Measurements from ENCODE around the gene PLEKHA1.
A peak's percentile ranks its signal among the peaks of the same experiment; 100 is the strongest.

Gene PLEKHA1

DNA sequence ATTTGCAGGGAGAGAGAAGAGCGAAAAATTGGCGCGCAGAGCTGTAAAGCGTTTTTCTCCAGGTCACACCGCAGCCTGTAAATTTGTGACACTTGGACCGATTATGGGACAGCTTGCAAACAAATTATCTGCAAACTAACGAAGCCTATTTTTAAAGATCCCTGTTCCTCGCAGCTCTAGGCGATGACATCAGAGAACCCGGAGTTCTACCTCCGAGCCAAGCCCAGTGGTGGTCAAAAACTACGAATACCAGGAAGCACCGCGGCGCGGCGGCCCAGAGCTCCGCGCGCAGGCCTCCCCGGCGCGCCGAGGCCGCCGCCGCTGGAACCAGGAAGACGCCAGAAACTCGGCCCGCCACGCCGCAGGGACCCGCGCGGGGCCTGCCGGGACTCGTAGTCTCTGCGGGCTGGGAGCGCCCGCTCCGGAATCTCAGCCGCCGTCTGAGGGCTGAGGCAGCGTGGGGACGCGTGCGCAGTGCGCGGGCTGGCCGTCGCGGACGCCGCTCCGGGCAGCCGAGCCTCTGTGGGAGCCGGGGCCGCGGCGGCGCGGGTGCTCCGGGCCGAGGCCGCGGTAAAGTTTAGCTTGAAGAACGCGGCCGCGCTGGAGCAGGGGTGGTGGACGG lies at the start of gene PLEKHA1:
PLEKHA1 (plus strand) TSS at position 472 of the 622 bp plus-strand sequence. CDS start 18,493 bp downstream, outside the sequence.
- peak; percentile 78 for DNase-seq

DNA sequence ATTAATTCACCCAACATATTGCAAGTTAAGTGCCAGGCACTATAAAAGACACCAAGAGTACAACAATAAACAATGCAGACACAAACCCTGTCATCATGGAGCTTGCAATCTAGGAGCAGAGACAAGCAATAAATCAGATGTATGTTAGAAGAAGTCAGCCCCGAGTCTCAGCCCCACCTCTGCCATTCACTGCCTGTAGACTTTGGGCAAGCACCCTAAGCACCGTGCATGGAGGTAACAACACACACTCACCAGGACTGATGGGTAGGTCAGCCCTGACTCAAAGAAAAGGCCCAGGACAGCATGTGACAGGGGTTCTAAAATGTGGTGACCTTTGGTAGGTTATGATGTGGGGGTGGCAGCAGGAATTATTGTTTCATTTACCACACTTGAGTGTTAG lies 49.3 kb upstream of the PLEKHA1 start:
- no peak for DNase-seq

DNA sequence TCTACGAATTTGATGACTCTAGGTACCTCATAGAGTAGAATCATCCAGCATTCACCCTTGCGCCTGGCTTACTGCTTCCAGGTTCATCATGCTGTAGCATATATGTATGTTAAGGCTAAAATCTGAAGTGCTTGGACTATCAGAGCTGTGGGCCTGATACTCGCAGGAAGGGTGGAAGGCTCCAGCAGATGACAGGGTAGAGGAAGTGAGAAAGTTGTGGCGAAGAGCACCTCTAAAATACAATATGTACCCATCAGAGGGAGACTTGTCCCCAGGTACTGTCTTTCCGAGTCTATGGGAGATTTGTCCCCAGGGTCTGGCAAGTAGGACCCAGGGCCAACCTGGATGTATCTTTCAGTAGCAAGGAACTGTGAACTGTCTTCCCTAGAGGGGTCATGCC lies 48.1 kb upstream of the PLEKHA1 start:
- DNase-seq = no peak

DNA sequence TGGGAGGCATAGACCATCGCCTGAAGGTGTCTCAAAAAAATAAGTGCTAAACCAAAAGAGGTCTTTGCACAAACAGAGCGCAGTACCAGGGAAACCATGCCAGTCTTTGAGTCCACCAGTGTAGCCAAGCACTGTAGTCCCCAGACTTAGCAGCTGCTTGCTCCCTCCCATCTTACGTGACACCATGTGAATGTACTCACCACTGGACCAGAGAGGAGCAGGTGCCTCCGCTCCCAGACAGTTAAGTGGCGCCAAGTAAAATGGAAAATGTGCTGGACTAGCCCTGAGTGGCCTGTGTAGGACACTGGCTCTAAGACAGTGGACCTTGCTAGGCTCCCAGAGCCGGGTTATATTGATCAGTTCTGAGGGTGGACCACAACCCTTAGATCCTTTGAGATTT lies 47.7 kb upstream of the PLEKHA1 start:
- no peak for DNase-seq

DNA sequence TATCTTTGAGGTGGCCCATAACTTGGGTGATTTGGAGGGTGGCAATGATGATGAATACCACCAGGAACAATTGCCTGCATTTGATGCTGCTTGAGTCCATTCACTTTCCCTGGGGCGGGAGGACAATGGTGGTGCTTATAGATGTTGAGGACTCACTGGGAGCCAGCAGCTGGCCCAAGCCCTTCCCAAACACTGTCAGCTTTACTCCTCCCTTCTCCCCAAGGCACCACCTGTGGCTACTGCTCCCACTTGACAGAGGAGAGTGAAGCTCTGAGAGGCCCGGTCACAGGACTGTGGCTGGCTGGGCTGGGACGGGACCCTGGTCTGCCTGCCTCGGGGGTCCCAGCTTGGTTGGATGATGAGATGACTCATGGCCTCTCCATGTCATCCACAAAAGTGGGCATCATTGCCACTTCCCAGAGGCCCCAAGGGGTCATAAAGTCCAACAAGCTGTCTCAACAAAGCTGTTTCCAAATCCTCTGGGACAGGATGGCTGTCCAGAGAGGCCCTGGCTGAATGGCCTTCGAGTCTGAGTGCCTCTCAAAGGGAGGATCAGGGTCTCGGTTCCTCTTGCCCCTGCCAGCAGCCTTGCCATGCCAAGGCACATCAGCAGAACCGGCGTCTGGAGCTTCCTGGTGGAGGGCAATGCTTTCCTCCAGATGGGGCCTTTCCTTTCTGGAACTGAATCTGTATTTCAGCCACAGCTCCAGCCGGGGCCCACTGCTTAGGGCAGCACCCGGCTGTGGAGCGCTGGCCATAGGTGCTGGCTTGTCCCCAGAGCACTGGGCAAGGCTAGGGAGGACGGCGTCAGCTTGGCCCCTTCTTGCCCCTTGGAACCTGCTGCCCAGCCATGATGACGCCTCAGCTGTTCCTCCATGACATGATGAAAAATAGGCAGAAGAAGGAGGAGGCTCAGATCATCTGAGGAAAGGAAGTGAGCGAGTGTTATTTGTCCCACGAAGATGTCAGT lies 47.0 kb upstream of the PLEKHA1 start:
- no peak for DNase-seq

DNA sequence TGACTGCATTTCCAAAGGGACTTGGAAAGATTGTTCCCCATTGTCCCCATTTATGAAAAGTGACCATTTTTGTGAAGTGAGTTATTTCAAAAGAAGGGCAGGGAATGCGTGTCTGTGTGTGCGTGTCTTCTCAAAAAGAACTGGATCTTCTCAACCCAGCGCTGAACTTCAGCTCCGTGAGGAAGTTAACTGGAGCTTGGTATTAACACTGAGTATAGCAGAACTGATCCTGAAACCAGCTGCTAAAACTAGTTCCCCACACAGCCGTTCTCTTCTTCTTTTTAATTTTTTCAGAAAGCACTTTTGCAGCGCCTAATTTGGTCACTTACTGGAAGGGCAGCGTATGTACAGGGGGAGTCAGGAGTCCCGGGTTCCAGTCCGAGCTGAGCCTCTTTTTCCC lies 45.8 kb upstream of the PLEKHA1 start:
- no peak for DNase-seq

DNA sequence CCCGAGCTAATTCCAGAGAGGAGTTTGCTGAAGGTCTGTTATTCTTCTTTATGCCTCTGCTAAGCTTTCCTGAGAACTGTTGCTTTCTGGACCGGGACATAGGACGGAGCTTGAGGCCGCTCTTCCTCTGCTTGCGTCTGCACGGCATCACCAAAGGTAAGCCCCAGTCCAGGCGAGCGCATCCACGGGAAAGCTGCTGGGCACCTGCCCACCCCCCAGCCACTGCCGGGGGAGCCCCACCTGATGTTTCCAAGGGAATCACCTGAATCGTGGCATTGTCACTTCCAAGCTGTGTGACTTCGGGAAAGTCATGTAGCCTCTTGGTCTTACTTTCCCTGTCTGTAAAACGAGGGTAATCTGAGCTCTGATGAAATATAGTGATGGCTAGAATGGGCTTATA lies 45.1 kb upstream of the PLEKHA1 start:
- no peak for DNase-seq

DNA sequence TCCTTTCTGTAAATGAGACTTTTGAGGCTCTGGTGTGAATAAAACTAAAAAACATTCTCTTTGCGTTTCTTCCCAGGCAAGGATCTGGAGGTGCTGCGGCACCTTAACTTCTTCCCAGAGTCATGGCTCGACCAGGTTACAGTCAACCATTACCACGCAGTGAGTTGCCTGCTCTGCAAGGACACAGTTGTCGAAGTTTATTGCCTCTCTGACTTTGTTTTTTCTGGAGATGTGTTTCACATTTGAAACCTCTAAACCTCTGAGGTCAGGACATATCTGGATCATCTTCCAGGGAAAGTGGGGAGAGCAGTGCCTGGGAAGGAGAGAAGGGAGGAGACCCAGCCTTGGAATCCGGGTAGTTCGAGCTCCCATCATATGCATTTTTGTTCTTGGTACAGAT lies 43.4 kb upstream of the PLEKHA1 start:
- DNase-seq = no peak

DNA sequence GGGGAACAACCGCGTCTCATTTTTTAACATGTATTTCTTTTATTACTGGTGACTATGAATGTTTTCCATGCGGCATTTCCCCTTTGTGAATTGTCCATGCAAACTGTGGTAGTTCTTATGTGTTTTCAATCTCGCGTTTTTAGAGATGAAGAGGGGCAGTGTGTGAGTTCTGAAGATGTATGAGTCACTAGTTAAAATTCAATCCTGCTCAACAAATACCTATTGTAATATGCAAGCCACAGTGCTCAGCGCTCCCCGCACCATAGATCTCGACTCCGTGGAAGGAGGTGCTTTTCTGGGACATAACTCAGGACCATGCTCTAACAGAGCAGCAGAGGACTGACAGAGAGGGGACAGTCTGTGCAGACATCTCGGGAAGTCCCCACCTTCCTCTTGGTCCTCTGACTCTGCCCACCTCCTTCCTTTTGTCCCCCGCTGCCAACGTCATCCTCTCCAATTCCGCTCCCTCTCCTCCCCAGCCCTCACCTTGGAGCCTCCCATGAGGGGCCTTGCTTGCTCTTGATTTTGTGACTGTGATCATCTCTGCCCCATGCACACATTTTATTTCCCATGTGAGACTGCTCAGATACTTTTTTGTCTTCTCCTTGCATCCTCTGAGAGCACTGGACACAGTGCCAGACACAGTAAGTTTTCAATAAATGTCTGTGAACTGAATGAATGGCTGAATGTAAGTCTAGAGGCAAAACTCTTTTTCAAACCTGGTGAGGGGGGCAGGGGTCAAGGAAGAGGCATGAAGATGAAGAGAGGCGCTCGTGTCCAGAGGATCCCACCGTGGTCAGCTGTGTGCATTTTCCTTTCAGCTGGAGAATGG lies 42.7 kb upstream of the PLEKHA1 start:
- DNase-seq = no peak

DNA sequence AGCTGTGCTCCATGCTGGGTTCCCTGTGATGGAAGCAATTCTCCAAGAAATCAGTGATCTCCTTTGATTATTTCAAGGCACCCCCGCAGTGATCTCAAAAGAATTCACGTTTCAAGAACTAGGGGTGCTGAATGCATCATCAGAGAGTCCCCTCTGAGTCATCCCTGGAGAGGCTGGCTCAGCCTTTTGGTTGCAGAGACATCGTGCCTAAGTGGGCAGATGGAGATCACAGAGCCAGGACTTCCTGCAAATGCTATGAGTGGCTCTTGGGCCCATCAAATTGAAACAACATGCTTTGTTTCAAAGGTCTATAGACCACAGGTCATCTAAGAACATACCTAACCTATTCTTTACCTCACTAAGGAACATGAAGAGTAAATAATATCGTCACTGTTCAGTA lies 41.5 kb upstream of the PLEKHA1 start:
- no peak for DNase-seq

DNA sequence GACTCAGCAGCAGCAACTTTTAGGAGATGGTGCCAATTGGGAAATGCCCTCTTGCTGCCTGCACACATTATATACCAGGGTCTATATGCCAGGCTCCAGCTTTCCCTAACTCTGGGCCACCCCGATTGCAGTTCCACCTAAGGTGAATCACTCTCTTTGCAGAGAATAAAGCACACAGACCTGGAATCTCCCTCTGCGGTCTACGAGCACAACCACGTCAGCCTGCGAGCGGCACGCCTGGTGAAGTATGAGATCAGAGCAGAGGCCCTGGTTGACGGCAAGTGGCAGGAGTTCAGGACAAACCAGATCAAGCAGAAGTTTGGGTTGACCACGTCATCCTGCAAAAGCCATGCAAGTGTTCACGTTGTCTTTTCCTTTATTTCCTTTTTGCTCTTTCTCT lies 38.2 kb upstream of the PLEKHA1 start:
- no peak for DNase-seq

DNA sequence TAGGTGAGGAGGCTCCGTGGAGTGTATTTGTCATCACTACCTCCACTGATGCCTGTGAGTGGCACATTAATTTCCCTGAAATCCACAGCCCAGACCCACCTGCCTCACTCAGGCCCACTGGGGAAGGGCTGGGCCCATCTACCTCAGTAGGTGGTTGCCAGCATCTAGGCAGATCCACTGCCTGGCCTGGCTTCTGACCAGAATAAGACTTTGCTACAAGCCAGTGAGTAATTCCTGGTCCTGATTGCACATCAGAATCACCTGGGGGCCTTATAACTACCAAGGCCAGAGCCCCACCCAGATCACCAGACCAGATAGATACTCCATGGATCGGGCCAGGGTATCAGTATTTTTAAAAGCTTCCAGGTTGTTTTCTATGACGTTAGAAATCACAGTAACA lies 37.5 kb upstream of the PLEKHA1 start:
- DNase-seq = no peak

DNA sequence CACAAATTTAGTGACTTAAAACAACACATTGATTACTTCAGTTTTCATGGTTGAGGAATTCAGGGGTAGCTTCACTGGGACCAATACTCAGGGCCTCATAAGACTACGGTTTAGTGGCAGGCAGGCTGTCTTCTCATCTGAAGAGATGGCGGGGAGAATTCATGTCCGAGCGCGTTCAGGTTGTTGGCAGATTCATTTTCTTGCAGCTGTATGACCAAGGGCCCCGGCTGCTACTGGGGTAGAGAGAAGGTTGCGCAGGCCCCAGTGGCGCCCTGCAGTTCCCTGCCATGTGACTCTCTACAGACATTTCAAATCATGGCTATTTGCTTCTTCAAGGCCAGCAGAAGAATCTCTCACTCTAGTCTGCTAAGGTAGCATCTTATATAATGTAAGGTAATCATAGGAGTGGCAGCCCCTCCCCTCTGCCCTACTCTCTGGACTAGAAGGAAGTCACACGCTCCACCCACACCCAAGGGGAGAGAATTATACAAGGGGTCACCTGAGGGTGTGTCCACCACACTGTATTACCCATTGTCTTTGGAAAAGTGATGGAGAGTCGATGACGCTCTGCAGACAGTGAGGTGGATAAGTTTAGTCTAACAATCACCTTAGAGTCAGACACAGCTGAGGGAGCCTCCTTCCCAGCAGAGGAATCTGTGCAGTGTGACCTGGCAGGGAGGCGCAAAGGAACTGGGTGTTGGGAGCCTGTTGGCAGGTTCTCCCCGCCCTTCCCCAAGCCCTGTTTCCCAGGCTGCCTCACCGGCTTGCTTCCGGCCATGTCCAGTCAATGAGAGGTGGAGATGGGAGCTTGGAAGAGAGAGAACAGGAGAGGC lies 35.7 kb upstream of the PLEKHA1 start:
- no peak for DNase-seq

DNA sequence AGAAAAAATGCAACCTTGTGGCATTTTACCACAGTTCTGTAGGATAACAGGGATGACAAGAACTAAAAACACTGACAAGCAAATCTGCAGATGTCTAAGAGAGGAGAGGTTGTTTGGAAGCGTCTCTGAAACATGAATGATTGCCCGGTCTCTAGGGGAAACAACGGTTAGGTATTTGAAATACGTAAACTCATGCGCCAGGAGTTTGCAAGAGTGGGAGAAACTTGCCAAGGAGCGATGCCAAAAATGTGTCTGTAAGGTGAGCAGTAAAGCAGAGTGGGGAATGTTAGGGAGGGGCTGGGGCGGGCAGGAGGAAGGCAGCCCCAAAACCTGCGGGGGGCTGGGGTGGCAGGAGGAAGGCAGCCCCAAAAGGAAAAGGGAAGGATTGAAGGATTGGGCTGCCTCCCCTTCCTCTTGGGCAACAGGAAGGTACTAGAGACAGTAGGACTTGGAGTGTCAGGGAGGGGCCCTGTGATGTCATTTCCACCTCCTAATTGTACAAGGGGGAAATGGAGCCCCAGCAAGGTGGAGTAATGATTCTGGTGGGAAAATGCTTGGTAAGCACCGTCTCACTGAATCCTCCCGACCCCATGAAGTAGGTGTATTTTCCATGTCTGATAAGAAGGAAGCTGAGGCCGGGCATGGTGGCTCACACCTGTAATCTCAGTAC lies 33.2 kb upstream of the PLEKHA1 start:
- no peak for DNase-seq

DNA sequence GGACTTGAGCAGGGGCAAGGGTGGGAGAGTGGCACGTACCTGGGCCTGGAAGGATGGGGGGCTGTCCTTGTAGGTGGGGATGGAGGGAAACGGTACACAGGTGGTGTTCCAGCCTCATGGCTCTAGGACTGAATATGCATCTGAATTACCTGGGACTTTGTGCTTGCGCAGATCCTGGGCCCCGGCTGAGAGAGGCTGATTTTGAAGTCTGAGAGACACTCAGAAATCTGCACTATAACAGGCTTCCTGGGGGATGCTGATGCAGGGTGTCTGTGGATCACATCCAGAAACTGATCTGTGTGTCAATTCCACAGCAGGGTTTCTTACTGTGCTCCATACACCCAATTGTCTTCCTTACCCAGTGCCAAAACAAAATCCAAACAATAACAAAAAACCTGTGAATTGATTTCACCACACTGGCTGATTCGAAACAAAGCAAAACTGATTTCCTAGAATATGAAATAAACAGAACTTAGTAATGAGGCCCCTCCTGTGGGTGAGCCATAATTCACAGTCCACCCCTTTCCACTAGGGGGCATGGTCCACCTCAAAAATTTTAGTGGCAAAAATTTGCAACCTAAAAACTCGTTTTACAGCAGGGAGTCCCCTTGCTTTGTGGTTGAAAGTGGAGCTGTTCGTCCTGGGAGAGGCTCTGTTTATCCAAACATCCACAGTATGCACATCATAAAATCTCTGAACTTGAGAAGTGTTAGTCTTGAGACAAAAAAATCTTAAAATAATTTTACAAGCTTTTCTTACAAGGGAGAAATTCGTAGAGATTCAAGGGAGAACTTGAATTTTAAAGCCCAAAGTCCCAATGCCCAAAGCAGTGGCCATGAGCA lies 32.0 kb upstream of the PLEKHA1 start:
- DNase-seq = no peak

DNA sequence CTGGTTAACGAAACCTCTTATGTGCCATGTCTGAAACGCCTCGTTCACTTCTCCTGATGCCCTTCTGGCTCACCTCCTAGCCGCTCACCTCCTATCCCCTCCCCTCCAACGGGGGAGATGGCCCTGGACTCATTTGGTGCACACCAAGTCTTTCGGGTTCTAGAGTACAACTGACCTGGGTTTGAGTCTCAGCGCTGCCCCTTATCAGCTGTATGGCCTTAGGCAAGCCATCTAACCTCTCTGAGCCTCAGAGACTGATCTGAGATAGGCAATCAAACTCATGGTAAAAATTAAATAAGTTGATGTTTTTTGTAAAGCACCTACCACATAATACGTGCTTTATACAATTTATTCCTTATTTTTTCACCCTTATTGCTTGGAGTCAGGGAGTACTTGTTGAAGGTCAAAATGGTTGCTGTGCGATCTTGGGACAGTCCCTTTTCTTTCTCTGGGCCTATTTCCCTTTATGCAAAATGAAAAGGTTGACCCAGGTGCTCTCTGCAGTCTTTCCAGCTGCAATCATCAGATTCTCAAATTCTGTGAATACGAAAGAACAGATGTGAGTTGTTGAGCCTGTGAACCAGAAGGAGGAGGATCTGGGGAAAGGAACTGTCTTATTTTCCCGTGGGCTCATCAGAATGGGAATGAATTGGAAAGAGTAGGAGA lies 31.2 kb upstream of the PLEKHA1 start:
- DNase-seq = no peak

DNA sequence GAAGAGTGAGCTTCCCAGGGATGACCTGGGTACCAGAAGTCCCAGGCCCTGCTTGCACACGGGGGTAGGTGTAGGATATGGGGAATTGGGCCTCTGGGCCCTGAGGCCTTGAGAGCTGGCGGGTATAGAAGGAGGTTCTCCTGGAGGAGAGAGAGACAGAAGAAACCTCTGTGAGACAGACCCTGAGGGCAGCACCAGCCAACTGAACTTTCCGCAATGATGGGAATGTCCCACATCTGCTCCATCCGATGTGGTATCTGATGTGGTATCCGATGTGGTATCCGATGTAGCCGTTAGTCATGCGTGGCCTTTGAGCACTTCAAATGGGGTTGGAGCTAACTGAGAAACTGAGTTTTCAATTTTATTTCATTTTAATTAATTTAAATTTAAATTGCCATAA lies 30.6 kb upstream of the PLEKHA1 start:
- no peak for DNase-seq

DNA sequence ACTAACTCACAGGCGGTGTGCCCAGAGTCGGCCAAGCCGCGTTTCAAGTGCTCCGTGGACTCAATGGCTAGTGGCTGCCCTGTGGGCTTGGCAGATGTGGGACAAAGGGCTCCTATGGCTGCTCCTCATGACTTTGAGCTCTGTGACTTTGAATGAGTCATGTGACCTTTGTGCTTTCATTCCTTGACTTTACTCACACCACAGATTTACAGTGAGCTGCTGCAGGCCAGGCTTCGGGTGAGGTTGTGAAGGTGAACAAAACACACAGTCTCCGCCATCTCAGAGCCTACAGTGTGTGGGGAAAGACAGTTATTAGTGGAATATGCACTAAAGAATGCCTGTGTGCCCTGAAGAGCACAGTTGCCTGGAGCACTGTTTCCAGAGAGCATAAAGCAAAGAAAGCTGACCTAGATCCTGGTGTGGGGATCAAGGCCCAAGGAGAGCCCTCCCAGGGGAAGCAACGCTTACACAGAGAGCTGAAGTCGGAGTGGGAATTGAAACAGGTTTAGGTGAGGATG lies 29.7 kb upstream of the PLEKHA1 start:
- DNase-seq = no peak

DNA sequence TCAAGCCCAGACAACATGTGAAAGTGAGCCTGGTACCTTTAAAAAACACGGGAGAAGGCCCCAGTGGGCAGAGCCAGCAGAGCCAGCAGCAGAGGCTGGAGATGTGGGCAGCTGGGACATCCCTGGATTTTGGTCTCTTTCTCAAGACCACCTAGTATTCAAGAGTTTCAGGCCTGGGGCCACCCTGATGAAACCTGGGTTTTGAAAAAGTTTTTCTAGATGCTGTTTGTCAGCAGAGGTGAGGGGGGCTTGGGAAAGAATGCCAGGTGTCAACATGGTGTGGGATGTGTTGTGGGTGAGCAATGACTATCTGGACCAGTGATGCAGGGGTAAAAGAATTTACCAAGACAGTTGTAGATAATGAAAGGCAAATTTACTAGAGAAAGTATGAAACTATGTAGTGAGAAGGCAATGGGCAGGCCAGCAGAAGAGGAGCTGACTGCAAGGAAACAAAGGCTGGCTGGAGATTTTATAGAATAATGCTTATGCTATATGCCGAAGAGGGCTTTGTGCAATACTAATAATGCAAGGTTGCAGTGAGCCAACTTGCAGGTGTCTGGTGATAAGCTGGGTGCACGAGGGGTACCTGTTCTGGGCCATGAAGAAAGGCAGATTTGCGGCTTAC lies 28.1 kb upstream of the PLEKHA1 start:
- no peak for DNase-seq
